ENCODE data around the gene ARHGAP20.

ARHGAP20 gene

GRCh38 chr11:110711776-110712658, at the start of gene ARHGAP20:
ARHGAP20 (minus strand) TSS chr11:110712437; CDS start chr11:110712231, 206 bp downstream.
- no peak for DNase-seq (ENCODE audit: low read depth)

- no peak for DNase-seq (ENCODE audit: low read depth)
These were observed 49.8 kb upstream of the ARHGAP20 start for GRCh38 chr11:110761991-110762390.

- DNase-seq (ENCODE audit: low read depth) = no peak
These were observed 48.9 kb upstream of the ARHGAP20 start for GRCh38 chr11:110761131-110761530.

- DNase-seq (ENCODE audit: low read depth) = no peak
These were observed 47.7 kb upstream of the ARHGAP20 start for GRCh38 chr11:110759972-110760381.

- DNase-seq (ENCODE audit: low read depth) = no peak
These were observed 45.9 kb upstream of the ARHGAP20 start for GRCh38 chr11:110757962-110758755.

- DNase-seq (ENCODE audit: low read depth) = no peak
These were observed 44.8 kb upstream of the ARHGAP20 start for GRCh38 chr11:110757066-110757465.

GRCh38 chr11:110755941-110756340, 43.7 kb upstream of the ARHGAP20 start:
- DNase-seq (ENCODE audit: low read depth) = no peak

GRCh38 chr11:110752890-110753289, 40.7 kb upstream of the ARHGAP20 start:
- DNase-seq (ENCODE audit: low read depth) = no peak

- DNase-seq (ENCODE audit: low read depth) = no peak
These were observed 37.9 kb upstream of the ARHGAP20 start for GRCh38 chr11:110750100-110750499.

- DNase-seq (ENCODE audit: low read depth) = no peak
These were observed 35.3 kb upstream of the ARHGAP20 start for GRCh38 chr11:110747531-110747930.

GRCh38 chr11:110738641-110739040, 26.4 kb upstream of the ARHGAP20 start:
- no peak for DNase-seq (ENCODE audit: low read depth)

GRCh38 chr11:110737593-110737992, 25.4 kb upstream of the ARHGAP20 start:
- DNase-seq (ENCODE audit: low read depth) = no peak

- DNase-seq (ENCODE audit: low read depth) = no peak
These were observed 23.9 kb upstream of the ARHGAP20 start for GRCh38 chr11:110736171-110736553.

GRCh38 chr11:110735455-110736170, 23.4 kb upstream of the ARHGAP20 start:
- no peak for DNase-seq (ENCODE audit: low read depth)

- DNase-seq (ENCODE audit: low read depth) = no peak
These were observed 22.6 kb upstream of the ARHGAP20 start for GRCh38 chr11:110734790-110735189.

GRCh38 chr11:110730773-110731172, 18.5 kb upstream of the ARHGAP20 start:
- no peak for DNase-seq (ENCODE audit: low read depth)

- DNase-seq (ENCODE audit: low read depth) = no peak
These were observed 16.6 kb upstream of the ARHGAP20 start for GRCh38 chr11:110728883-110729282.

GRCh38 chr11:110728476-110728875, 16.2 kb upstream of the ARHGAP20 start:
- DNase-seq (ENCODE audit: low read depth) = no peak

GRCh38 chr11:110724358-110724757, 12.1 kb upstream of the ARHGAP20 start:
- no peak for DNase-seq (ENCODE audit: low read depth)

- no peak for DNase-seq (ENCODE audit: low read depth)
These were observed 8.4 kb upstream of the ARHGAP20 start for GRCh38 chr11:110720431-110721275.

- DNase-seq (ENCODE audit: low read depth) = no peak
These were observed 4.1 kb upstream of the ARHGAP20 start for GRCh38 chr11:110716361-110716760.

All from activated gamma-delta T cell treated with anti-CD3 and anti-CD28 coated beads, Interleukin-2, amount 50 U/mL, for 16 hours (primary cell).